Measurements from ENCODE around the gene MAN1A1.

The MAN1A1 gene

GRCh38 chr6:119269266-119270103, 80.1 kb downstream of the MAN1A1 start:
- DNase-seq (ENCODE audit: low spot score): no peak

GRCh38 chr6:119267126-119267905, 82.2 kb downstream of the MAN1A1 start:
- DNase-seq (ENCODE audit: low spot score): no peak

GRCh38 chr6:119264854-119265397, 84.6 kb downstream of the MAN1A1 start:
- DNase-seq (ENCODE audit: low spot score): no peak

- no peak for DNase-seq (ENCODE audit: low spot score)
Measured at GRCh38 chr6:119262612-119263011, 86.9 kb downstream of the MAN1A1 start.

GRCh38 chr6:119261944-119262284, 87.6 kb downstream of the MAN1A1 start:
- no peak for DNase-seq (ENCODE audit: low spot score)

- DNase-seq (ENCODE audit: low spot score): peak; percentile 55
Measured at GRCh38 chr6:119259027-119259426, 90.5 kb downstream of the MAN1A1 start.

- DNase-seq (ENCODE audit: low spot score): no peak
Measured at GRCh38 chr6:119257726-119258125, 91.8 kb downstream of the MAN1A1 start.

- no peak for DNase-seq (ENCODE audit: low spot score)
Measured at GRCh38 chr6:119256978-119257462, 92.5 kb downstream of the MAN1A1 start.

- no peak for DNase-seq (ENCODE audit: low spot score)
Measured at GRCh38 chr6:119256392-119256791, 93.2 kb downstream of the MAN1A1 start.

GRCh38 chr6:119255492-119255891, 94.1 kb downstream of the MAN1A1 start:
- DNase-seq (ENCODE audit: low spot score): no peak

GRCh38 chr6:119250036-119250435, 99.5 kb downstream of the MAN1A1 start:
- DNase-seq (ENCODE audit: low spot score): no peak

- no peak for DNase-seq (ENCODE audit: low spot score)
Measured at GRCh38 chr6:119249319-119249718, 100.2 kb downstream of the MAN1A1 start.

- DNase-seq (ENCODE audit: low spot score): no peak
Measured at GRCh38 chr6:119247504-119247903, 102.1 kb downstream of the MAN1A1 start.

GRCh38 chr6:119243657-119244056, 105.9 kb downstream of the MAN1A1 start:
- no peak for DNase-seq (ENCODE audit: low spot score)

GRCh38 chr6:119243037-119243436, 106.5 kb downstream of the MAN1A1 start:
- DNase-seq (ENCODE audit: low spot score): no peak

GRCh38 chr6:119241540-119242309, 107.8 kb downstream of the MAN1A1 start:
- DNase-seq (ENCODE audit: low spot score): no peak

- peak; percentile 34 for DNase-seq (ENCODE audit: low spot score)
Measured at GRCh38 chr6:119241111-119241465, 108.5 kb downstream of the MAN1A1 start.

- no peak for DNase-seq (ENCODE audit: low spot score)
Measured at GRCh38 chr6:119240257-119241110, 109.1 kb downstream of the MAN1A1 start.

GRCh38 chr6:119237177-119237715, 112.3 kb downstream of the MAN1A1 start:
- peak; percentile 59 for DNase-seq (ENCODE audit: low spot score)

- no peak for DNase-seq (ENCODE audit: low spot score)
Measured at GRCh38 chr6:119234941-119235340, 114.6 kb downstream of the MAN1A1 start.

- DNase-seq (ENCODE audit: low spot score): no peak
Measured at GRCh38 chr6:119234457-119234856, 115.1 kb downstream of the MAN1A1 start.

Data from LoVo (cell line).